RWPE2 (cell line): ENCODE measurements around the gene LMO7.

Experiments
- ATAC-seq: fragments of 200-7000 bp; cut with Tn5 transposase; 3 replicates; pipeline ENCODE4 v1.9.1; 2021; ENCODE audit warnings: low read depth
- DNase-seq: peaks from one replicate; pipeline ENCODE4 v3.0.0-alpha.2; 2020; ENCODE audit warnings: low spot score
- H3K27ac ChIP-seq: fragments of 450-650 bp; 2 replicates; pipeline ENCODE4 v1.5.1; 2017; ENCODE audit warnings: mild to moderate bottlenecking; ENCODE audit not compliant: poor library complexity, severe bottlenecking
- H3K27me3 ChIP-seq: fragments of 250-450 bp; sonication (Bioruptor Pico); 2 replicates; pipeline ENCODE4 v1.5.1; 2021; ENCODE audit warnings: mild to moderate bottlenecking, moderate library complexity; ENCODE audit not compliant: insufficient read depth, poor library complexity, severe bottlenecking
- H3K36me3 ChIP-seq: fragments of 250-450 bp; sonication (Bioruptor Pico); 2 replicates; pipeline ENCODE4 v1.5.1; 2020; ENCODE audit warnings: low read depth, mild to moderate bottlenecking, moderate library complexity
- H3K4me1 ChIP-seq: fragments of 250-450 bp; sonication (Bioruptor Pico); 2 replicates; pipeline ENCODE4 v1.5.1; 2021; ENCODE audit warnings: mild to moderate bottlenecking, moderate library complexity; ENCODE audit not compliant: insufficient read depth, poor library complexity, severe bottlenecking
- H3K4me3 ChIP-seq: fragments of 250-450 bp; sonication (Bioruptor Pico); 2 replicates; pipeline ENCODE4 v1.5.1; 2021; ENCODE audit warnings: mild to moderate bottlenecking, moderate library complexity; ENCODE audit not compliant: severe bottlenecking
- H3K9me3 ChIP-seq: fragments of 250-450 bp; sonication (Bioruptor Pico); 2 replicates; pipeline ENCODE4 v1.5.1; 2021; ENCODE audit warnings: mild to moderate bottlenecking, moderate library complexity; ENCODE audit not compliant: severe bottlenecking
- CTCF ChIP-seq: fragments of 450-650 bp; IDR thresholded peaks from one replicate; pipeline ENCODE4 v1.5.1; 2017; ENCODE audit warnings: mild to moderate bottlenecking, moderate library complexity; ENCODE audit not compliant: poor library complexity, severe bottlenecking

LMO7 gene

GRCh38 chr13:75907044-75907443 lies 270.9 kb downstream of the LMO7 start:
- no peak for TF ChIP-seq CTCF
- ATAC-seq (no peak), DNase-seq (no peak)
- Histone ChIP-seq H3K4me1 (no peaks in the 10 kb centered on the region), H3K9me3 (no peaks in the 10 kb centered on the region), H3K27me3 (no peaks in the 10 kb centered on the region), H3K4me3 (no peak overlapping the region), H3K27ac (no peak overlapping the region), H3K36me3 (no peaks in the 10 kb centered on the region)

GRCh38 chr13:75908141-75908540 lies 272.0 kb downstream of the LMO7 start:
- H3K9me3 ChIP-seq: no peaks in the 10 kb centered on the region
- DNase-seq (no peak), ATAC-seq (no peak)
- H3K36me3 ChIP-seq: no peaks in the 10 kb centered on the region
- no peak overlapping the region for H3K27ac ChIP-seq
- TF ChIP-seq CTCF: no peak
- H3K4me3 ChIP-seq: no peak overlapping the region
- H3K27me3 ChIP-seq: no peaks in the 10 kb centered on the region
- no peaks in the 10 kb centered on the region for H3K4me1 ChIP-seq
